ENCODE data around the gene DUSP6.

The DUSP6 gene

DNA sequence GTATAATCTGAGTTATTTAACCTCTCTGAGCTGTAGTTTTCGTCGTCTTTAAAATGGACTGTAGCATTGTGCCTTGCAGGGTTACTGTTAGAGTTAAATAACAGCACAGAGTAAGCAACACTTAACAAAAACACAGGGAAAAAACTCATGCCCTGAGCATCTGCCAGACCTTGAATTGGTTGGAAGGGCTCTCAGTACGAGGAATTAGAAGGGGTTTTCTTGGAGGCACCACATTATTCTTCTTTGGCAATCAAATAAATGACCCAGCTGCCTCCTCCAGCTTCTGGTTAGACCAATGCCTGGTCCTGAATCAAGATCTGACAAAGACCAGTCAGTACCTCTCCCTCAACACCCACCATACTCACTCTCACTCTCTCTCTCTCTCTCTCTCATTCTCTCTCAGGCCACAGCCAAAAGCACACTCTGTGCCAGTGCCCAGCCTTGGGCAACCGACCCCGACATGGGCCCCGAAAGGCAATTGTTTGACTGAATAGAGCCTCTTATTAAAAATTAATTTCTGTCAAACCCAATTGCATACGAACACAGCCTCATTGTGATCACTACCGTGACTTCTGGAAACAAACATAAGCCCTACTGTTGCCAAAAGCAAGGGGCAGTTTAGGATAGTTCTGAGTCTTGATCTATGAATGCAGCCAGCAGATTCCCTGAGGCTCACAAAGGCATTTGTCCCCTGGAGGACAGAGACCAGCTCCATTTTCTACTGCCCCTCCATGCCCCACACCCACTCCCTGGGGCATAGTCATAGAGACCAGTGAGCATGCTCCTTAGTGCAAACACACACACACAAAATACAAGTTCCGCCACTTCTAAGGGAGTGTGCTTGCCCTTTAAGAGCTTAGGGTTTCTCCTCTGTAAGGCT is 23.9 kb downstream of the DUSP6 start:
- no peak for DNase-seq (ENCODE audit: low read depth)

DNA sequence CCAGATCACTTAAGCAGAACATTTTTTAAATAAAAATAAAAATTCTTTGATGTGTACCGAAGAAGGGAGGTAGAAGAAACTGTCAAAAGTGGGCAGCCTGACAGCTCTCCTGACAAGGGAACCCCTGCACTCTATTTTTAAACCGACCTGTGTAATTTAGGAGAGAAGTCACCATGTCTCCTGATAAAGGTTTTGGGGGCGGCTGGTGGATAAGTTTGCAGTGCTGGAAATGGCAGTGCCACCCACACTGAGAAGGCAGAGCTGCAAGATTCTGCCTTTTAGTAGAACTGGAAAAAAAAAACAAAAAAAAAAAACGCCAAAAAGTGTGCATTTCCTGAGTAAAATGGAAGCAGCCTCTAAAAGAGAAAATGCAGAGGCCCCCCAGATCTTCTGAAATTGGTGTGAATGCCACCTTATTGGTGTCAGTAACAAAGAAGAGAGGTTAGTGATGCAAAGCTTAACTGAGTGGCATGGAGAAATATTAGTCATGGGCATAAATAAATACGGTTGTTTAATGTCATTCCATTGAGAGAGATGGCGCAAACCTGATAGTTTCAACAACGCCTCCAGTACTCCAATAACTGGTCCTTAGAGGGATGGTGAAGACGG is 24.7 kb downstream of the DUSP6 start:
- no peak for DNase-seq (ENCODE audit: low read depth)

DNA sequence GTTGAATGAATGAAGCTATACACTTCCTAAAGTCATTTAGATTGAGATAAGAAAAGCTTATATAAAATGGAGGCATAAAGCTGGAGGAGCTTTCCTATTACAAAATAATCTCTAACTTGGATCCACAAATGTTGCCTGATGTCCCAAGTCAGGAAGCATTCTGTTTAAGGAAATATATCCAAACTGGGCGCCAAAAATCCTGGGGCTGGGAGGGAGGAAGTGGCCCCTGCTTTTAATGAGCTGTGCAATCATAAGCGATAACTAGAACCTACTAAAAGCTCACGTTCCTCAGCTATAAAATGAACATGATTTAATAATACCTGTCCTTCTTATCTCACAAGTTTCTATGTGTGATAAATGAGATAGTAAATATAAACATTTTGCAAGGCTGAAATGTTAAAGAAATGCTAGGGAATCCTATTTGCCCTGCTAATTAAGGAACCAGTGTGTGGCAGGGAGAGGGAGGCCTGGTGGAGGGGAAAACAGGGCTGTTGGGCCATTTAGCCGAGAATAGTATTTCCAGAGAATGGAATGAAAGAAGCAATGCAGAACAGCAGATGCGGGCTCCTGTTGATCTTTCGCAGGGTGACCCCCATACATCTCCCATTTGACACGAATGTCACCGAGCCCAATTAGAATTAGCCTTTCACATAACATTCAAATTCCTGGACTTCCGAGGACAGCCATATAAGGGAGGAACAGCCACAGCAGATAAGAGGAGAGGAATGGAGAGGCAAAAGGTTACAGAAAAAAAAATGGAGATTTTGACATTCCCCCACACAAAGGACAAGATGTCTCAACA is 25.9 kb downstream of the DUSP6 start:
- DNase-seq (ENCODE audit: low read depth): no peak

DNA sequence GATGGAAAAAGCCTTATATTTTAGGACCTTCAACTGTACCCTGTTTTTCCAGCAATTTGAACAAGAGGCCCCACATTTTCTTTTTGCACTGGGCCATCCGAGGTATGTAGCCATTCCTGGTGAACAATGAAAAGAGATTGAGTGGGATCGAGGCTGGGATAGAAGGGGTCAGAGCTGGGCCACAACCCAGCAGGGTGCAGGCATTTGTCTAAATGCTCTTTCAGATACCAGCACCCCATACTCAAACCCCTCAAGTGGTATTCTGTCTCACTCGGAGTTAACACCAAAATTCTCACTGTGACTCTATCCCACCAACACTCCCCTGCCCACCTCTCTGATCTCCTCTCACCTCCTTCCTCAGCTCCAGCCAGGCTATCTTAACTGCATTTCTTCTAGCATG is 26.8 kb downstream of the DUSP6 start:
- DNase-seq (ENCODE audit: low read depth): no peak

DNA sequence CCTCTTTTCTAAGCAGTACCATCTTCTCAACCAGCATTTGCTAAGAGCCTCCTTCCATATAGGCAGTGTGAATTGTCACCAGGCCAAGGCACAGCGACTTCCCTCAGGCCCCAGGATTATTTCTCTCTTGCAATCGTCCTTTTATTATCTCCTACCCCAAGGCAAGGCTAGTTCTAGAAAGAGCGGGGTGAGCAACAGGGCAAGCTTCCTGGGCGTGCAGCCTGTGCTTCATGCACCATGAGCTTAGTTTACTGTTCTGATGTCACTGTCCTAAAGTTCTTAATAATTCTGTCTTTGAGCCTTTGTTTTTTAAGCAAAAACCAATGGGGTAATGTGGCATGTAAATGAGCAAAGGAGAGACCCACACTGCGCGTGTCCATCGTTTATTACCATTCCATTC is 27.9 kb downstream of the DUSP6 start:
- DNase-seq (ENCODE audit: low read depth): no peak

DNA sequence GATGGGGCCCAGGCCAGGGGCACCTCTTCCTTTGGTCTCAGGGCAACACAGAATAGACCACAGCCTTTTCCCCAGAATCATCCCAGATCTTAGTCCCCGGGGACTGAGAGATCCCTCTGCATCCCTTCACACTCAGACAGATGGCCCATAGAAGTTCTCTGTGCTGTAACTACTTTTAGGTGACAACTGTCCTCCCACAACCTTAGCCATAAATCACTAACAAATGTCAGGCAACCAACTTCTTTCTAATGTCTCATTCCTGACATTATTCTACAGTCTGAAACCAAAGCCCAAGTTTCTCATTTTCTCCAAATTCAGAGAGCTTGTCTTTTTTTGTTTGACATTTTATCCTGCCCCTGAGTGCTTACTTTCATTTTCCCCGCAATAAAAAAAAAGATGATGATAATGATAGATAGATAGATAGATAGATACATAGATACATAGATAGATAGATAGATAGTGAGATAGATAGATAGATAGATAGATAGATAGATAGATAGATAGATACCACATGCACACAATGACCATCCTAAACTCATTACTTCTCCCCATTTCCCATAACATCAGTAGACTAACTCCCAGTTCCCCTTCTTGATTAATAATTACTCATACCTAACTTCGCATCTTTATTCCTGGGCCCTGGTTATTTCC is 28.6 kb downstream of the DUSP6 start:
- DNase-seq (ENCODE audit: low read depth): no peak

DNA sequence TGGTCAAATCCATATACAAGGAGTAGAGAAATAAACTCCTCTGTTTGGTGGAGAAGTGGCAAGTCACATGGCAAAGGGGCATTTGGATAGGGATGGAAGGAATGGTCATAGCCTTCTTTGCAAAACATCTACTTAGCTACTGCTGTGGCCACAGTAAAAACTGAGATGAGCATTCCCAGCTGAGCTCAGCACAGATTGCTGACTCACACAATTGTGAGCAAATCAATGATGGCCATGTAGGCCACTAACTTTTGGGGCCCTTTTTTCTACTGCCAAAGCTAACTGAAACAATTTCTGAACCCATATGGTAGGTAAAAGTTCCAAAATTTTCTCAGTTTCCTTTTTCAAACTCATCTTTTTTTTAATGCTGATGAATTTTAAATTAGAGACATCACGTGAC is 31.6 kb downstream of the DUSP6 start:
- no peak for DNase-seq (ENCODE audit: low read depth)

DNA sequence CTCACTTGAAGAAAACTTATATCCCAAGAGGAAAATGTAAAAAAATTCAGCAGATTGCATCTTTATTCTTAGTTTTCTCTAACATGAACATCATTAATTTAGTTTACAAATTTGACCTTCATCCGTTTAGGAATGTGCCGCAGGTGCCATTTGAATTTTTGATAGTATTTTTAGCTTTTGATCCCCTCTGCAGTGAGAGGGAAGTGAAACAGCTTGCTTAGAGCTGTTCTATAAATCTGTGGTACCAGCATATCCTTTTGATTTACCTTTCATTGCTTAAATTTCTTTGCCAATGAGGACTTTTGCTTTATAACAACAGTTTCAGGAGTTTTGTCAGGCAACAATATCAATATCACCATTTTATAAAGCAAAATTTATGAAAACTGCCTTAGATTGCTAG is 32.7 kb downstream of the DUSP6 start:
- DNase-seq (ENCODE audit: low read depth): no peak

DNA sequence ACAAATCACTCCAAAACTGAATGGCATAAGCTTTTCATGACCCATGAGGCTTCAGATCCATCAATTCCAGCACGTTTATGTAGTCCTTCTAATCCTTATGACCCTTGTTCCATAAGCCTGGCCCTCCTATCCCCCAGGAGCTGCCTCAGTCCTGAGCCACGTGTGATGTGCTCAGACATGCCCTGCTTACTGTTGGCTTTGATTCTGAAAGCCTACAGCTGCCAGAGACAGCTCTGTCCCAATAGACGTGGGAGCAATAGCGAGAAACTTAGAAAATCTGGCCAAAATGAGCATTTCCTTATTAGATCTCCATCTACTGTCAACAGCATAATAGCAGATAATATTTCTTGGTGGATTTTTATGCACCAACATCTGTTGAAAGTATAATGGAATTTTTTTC is 33.2 kb downstream of the DUSP6 start:
- no peak for DNase-seq (ENCODE audit: low read depth)

DNA sequence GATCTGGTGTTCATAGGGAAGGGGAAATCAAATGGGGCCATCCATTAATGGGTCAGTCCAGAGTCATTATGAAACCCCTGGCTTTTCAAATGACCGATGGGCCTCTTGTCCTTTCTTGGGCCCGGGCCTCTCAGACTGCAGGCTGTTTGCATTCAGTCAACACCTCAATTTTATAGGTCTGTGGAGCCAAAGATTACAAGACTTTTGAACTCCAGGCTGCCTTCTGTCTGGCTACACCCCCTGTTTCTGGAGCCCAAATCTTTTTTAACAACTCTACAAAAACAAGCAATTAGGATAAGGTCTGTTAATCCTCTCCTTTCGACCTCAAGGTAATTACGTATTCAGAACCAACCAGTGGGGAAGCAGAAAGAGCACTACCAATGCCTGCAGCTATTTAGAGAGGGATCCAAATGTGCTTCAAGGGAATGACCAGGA is 35.6 kb downstream of the DUSP6 start:
- DNase-seq (ENCODE audit: low read depth): no peak

DNA sequence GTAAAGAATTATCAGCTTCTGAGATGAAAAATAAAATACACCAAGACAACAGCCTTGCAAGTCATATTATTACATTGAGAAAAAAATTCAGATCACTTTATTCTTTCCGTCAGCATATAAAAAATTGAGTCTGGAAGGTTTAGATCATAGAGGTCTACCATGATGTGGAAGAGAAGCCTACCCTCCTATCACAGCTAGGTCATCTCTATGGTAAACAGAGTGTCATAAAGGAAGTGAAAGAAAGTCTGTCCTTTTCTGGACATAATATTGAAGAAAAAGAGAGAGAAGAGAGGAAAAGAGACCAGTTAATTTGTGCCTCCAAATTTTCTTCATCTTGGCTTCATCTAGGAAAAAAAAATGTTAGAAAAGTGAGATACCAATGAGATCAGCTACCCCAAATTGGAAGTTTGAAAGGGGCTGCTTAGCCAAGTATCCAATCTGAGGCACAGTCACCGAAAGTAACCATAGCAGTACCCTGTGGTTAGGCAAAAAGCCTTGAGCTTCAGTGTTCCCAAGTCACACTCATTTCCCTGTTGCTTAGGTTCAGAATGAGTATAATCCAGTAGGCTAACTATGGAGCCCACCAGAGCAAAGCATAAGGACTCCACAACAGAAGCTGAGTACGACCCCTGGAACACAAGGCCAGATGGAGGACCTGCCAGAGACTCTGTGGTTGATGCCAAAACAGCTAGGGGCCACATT is 38.1 kb downstream of the DUSP6 start:
- no peak for DNase-seq (ENCODE audit: low read depth)

DNA sequence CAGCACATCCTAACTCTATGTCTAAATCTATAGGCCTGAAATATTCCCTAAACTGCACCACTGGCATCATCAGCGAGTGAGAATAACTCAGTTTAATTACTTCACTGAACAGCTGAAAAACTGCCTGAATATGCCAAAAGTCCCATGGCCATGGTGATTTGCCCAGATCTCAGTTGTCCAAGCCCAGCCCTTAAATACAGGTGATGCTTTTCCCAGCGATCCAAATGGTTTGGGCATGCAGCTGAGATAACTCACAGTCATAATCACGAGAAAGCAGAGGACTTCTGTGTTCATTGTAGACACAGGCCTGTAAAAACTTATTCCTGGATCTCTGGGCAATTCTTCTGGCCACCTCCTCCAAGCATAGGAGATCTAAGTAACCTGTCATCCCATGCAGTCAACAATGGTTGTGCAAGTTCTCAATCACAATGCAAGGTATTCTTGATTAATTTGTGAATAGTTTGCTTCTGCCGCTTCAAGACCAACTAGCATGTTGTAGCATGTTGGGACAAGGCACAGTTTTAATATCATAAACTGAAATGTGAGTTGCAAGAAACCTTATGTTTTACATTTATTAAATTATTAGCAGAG is 40.5 kb downstream of the DUSP6 start:
- no peak for DNase-seq (ENCODE audit: low read depth)

DNA sequence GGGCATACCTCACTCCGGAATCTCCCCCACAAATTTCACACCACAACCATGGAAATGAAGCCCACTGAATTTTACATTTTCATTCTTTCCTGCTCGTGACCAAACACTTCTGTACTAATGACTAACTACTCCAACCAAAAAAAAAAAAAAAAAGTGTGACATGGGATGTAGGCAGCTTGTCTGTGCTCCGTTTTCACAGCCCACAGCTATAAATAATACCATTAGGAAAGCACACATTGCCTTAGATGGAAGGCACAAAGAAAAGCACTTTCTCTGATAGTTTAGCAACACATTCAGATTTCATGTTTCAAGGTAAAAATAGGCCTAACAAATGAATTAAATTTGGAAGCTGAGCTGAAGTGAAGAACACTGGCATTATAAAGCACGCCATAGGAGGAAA is 42.5 kb downstream of the DUSP6 start:
- DNase-seq (ENCODE audit: low read depth): no peak

DNA sequence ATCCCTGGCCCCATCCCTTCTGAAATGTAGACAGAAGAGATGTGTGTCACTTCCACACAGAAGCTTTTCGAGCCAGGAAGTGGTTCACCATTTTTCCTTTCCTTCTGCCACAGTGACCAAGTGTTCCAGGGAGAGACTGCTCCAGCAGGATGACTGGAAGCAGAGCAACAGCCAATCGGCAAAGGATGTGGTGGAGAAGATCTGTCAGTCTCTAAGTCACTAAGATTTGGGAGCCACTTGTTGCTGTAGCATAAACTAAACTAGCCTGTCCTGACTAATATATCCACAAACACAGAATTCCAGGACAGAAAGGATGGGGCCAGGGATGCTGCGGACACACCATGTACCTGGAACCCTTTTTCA is 42.9 kb downstream of the DUSP6 start:
- DNase-seq (ENCODE audit: low read depth): no peak

DNA sequence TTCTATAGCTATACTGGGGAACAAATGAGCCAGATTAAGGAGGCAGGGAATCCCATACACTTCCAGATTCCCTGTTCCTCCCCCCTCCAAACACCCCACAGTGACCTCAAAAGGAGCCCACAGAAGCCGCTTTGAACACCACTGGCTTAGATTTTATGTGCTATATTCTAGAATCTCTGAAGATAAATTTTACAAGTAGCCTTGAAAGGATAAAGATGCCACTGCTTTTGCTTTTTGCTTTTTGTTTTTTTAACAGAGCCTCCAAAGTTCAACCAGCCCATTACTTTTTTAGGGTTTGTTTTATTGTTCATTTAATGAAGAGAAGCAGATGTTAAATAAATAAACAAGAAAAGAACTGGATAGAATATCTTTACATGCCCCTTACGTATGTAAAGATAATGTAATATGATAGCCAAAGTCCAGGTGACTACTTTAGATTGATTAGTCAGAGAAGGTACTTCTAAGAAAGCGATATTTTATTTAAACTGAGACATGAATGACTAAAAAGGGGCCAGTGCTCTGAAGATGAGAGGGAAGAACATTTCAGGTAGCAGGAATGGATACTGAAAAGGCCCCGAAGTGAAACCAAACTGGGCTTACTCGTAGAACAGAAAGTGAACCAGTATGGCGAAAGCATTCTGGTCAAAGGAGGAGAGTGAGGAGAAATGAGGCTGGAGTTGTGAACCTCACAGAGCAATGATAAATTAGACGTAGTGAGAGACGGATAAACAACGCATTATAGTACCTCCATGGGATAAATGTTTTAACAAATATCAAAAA is 44.6 kb downstream of the DUSP6 start:
- DNase-seq (ENCODE audit: low read depth): no peak

DNA sequence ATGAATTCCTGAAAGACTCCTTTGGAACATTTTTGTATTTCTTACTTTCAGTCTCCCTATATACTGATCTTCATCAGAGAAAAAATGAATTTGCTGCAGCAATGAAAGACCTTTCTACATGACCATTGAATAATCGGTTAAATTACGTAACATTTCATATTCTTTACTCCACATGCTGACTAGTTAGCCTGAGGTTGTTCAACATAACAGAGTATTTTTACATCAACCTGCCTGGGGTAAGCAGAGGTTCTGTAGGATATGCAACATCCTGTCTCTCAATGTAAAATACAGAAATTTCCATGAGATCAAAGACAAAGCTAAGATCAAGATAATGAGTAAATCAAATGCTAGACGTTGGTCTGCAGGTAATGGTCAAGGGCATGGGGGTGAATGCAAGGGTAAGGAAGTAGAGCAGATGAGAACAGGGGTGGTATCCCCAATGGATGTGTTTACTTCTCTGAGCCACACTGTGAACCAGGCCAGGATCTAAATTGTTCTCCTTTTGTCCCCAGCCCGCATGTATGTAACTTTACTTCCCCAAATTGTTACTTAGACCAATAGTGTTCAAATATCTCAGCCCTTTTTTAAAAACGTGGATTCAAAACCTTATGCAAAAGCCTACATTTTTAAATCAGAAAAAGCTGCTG is 45.4 kb downstream of the DUSP6 start:
- no peak for DNase-seq (ENCODE audit: low read depth)

DNA sequence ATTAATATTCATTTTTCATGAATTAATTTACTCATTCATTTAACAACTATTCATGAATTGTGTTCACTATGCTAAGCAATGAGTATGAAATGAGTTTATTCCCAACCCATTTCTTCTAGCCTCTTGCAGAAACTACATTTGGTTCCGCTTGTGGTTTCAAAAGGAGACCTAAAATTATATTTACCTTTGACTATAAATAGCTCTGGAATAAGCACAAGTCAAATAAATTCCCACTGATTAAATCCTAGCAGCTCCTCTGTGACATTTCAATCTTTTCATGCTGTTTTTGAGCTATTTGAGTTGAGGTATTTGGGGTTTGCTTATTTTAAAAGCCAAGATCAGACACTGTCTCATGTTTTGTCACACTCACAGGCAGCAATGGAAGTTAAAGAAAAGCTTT is 46.9 kb downstream of the DUSP6 start:
- DNase-seq (ENCODE audit: low read depth): no peak

DNA sequence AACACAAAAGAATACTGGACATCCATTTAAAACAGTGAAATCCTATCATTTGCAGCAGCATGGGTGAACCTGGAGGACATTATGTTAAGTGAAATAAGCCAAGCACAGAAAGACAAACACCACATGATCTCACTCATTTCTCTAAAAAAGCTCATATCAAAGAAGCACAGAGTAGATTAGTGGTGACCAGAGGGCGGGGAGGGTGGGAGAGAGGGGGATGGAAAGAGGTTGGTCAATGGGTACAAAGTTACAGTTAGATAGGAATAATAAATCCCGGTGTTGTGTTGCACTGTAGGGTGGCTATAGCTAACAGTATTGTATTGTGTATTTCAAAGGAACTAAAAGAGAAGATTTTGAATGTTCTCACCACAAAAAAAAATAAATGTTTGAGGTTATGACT is 52.4 kb downstream of the DUSP6 start:
- DNase-seq (ENCODE audit: low read depth): no peak

DNA sequence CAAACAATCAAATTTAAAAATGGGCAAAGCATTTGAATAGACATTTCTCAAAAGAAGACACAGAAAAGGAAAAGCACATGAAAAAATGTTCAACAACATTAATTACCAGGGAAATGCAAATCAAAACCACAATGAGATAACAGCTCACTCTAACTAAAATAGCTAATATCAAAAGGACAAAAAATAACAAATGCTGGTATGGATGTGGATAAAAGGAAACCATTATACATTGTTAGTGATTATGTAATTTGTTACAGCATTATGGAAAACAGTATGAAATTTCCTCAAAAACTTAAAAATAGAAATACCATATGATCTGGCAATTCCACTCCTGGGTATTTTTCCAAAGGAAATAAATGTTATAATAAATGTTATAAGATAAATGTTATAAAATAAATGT is 52.9 kb downstream of the DUSP6 start:
- DNase-seq (ENCODE audit: low read depth): no peak

Measured in HS-27A (cell line).